ENCODE measurements around the gene MS4A1. TPM values are rescaled to one million over a fixed set of nuclear protein-coding genes. Genes with fewer than 3 reads are reported as not detected.

Gene MS4A1
- total and polyA plus RNA-seq, 2 of the 8 experiments (the other 6 are each of a cell fraction or from before 2014, with no cell fraction given), result not detected

DNA sequence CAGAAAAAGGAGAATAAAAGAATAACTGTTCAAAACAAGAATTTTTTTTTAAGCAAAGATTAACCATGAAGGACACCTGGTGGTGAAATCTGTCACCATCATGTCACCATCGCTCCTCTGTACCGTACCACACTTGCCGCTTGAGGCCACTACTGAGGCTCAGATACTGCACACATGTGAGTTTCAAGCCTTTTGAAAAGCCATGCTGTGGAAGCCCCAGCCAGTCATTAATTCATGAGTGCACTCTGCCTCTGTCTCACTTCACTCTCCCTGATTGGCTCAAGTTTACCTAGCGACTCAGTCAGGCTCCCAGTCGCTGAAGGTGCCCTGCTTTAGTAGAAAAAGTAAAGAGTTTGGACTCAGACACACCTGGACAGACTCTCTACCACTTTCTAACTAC is 30.3 kb downstream of the MS4A1 start (continued):
- TF ChIP-seq CBX5 (IDR thresholded peaks at IDR 0.05; ENCODE audit: low read depth, low read length), result no peak

Measured in H1 (cell line).